Progenitor cell of endocrine pancreas (in vitro differentiated cells): Measurements from ENCODE around the gene GUCY1A1. TPM values are rescaled to one million over a fixed set of nuclear protein-coding genes. Genes with fewer than 3 reads are reported as not detected.

ENCODE experiments used
- DNase-seq: peaks from one replicate; pipeline ENCODE4 v3.0.0; 2021; ENCODE audit warnings: low spot score; ENCODE audit not compliant: unreplicated experiment
- H3K27ac Mint-ChIP-seq: 2 replicates; pipeline ENCODE4 v1.8.0; 2021; ENCODE audit warnings: mild to moderate bottlenecking, moderate library complexity, mixed read lengths
- H3K27me3 Mint-ChIP-seq: 2 replicates; pipeline ENCODE4 v1.8.0; 2021; ENCODE audit warnings: mixed read lengths
- H3K36me3 Mint-ChIP-seq: 2 replicates; pipeline ENCODE4 v1.8.0; 2022; ENCODE audit warnings: mixed read lengths; ENCODE audit not compliant: insufficient read depth
- H3K4me1 Mint-ChIP-seq: 2 replicates; pipeline ENCODE4 v1.8.0; 2021; ENCODE audit warnings: low read depth, mixed read lengths
- H3K4me3 Mint-ChIP-seq: 2 replicates; pipeline ENCODE4 v1.8.0; 2021; ENCODE audit warnings: low read depth, mild to moderate bottlenecking, moderate library complexity, mixed read lengths
- H3K9me3 Mint-ChIP-seq: 2 replicates; pipeline ENCODE4 v1.8.0; 2021; ENCODE audit warnings: low read depth, mixed read lengths
- long read RNA-seq: library from polyadenylated mRNA; unstranded; transcript quantifications from one replicate; pipeline ENCODE4 v2.0.0, GENCODE V29; 2020
- total RNA-seq: library from RNA; stranded (reverse); gene quantifications from 2 replicates; pipeline ENCODE4 v1.2.1, GENCODE V29; 2021
- TF ChIP-seq, protein P1 (sequence below): fragments of 200-600 bp; sonication (generic); IDR thresholded peaks from one replicate; pipeline ENCODE4 v1.5.0; 2021; ENCODE audit warnings: antibody characterized with exemption, mild to moderate bottlenecking; ENCODE audit not compliant: unreplicated experiment

Gene GUCY1A1, protein sequence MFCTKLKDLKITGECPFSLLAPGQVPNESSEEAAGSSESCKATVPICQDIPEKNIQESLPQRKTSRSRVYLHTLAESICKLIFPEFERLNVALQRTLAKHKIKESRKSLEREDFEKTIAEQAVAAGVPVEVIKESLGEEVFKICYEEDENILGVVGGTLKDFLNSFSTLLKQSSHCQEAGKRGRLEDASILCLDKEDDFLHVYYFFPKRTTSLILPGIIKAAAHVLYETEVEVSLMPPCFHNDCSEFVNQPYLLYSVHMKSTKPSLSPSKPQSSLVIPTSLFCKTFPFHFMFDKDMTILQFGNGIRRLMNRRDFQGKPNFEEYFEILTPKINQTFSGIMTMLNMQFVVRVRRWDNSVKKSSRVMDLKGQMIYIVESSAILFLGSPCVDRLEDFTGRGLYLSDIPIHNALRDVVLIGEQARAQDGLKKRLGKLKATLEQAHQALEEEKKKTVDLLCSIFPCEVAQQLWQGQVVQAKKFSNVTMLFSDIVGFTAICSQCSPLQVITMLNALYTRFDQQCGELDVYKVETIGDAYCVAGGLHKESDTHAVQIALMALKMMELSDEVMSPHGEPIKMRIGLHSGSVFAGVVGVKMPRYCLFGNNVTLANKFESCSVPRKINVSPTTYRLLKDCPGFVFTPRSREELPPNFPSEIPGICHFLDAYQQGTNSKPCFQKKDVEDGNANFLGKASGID
- 4.0 and 4.7 TPM in 2 replicates for total RNA-seq
- long read RNA-seq, full-length matches to known transcripts: 12 of 24 reads
- long read RNA-seq, partial matches to known transcripts: 7 of 24 reads
- long read RNA-seq, other reads (novel, unspliced or antisense): 5 of 24 reads

DNA sequence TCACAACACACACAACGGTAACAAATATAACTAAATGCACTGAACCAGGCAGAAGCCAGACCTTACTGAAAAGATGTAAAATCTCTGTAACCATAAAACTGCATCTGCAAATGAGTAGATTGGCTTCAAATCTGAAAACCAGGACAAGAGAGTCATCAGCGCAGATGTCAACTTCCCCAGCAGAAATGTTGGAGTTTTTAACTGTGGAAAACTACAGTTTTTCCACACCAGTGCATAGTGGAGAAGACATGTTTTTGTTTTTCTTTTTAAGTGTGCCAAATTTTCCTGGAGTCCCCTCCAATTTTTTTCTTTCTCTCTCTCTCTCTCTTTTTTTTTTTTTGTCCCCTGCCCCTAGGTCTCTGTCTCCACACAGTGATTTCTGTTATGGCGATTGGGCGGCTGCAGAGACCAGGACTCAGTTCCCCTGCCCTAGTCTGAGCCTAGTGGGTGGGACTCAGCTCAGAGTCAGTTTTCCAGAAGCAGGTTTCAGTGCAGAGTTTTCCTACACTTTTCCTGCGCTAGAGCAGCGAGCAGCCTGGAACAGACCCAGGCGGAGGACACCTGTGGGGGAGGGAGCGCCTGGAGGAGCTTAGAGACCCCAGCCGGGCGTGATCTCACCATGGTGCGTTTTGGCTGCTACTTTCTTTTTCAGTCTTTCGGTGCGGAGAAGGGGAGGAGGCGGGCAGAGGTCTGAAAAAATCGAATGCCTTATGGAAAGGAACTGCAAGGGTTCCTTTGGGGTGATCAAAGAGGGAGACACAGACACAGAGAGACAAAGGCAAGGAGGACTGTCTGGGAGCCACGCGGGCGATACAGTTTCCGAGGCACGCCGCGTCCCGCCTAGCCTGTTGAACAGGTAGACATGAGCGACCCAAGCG, at the start of gene GUCY1A1:
GUCY1A1 (plus strand) TSS at position 505 of the 878 bp plus-strand sequence. CDS start 30,020 bp downstream, outside the sequence.
- DNase-seq: peak; percentile 10
- H3K27me3 Mint-ChIP-seq: peaks cover 30% of the 10 kb centered on the region
- H3K4me3 Mint-ChIP-seq: peak within 1 kb of the TSS; percentile 95
- no peaks in the 10 kb centered on the region for H3K9me3 Mint-ChIP-seq
- H3K36me3 Mint-ChIP-seq: peaks cover 2% of the 10 kb centered on the region
- peak within 1 kb of the TSS; percentile 89 for H3K27ac Mint-ChIP-seq
- TF ChIP-seq, protein P1, sequence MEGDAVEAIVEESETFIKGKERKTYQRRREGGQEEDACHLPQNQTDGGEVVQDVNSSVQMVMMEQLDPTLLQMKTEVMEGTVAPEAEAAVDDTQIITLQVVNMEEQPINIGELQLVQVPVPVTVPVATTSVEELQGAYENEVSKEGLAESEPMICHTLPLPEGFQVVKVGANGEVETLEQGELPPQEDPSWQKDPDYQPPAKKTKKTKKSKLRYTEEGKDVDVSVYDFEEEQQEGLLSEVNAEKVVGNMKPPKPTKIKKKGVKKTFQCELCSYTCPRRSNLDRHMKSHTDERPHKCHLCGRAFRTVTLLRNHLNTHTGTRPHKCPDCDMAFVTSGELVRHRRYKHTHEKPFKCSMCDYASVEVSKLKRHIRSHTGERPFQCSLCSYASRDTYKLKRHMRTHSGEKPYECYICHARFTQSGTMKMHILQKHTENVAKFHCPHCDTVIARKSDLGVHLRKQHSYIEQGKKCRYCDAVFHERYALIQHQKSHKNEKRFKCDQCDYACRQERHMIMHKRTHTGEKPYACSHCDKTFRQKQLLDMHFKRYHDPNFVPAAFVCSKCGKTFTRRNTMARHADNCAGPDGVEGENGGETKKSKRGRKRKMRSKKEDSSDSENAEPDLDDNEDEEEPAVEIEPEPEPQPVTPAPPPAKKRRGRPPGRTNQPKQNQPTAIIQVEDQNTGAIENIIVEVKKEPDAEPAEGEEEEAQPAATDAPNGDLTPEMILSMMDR: no peak
- H3K4me1 Mint-ChIP-seq: peaks cover 6% of the 10 kb centered on the region

DNA sequence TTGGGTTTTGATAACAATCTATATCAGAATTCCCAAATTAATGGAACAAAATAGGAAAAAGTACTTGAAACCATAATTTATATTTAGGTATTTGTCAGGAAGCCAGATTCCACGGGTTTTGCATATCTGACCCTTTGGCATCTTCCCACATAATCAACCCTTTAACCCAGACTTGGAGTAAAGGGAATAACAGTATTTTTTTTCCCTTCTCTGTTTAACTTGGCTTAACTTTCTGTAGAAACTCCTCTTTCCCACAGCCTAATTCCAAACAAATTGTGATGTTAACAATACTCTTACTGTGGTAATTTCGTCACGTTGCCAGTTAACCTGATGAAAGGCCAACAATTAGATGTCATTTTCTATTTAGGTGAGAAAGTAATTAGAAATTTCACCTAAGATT, 49.4 kb upstream of the GUCY1A1 start:
- DNase-seq: no peak
- TF ChIP-seq, protein P1: no peak
- Mint-ChIP-seq H3K27me3 (no peaks in the 10 kb centered on the region), H3K9me3 (no peaks in the 10 kb centered on the region), H3K36me3 (no peaks in the 10 kb centered on the region), H3K4me1 (peaks cover 6% of the 10 kb centered on the region), H3K27ac (no peak overlapping the region), H3K4me3 (no peak overlapping the region)

- Mint-ChIP-seq H3K27ac (no peak overlapping the region), H3K27me3 (no peaks in the 10 kb centered on the region), H3K4me1 (peaks cover 6% of the 10 kb centered on the region), H3K36me3 (no peaks in the 10 kb centered on the region), H3K9me3 (no peaks in the 10 kb centered on the region), H3K4me3 (no peak overlapping the region)
- TF ChIP-seq, protein P1: no peak
- DNase-seq: no peak
These were observed 48.3 kb upstream of the GUCY1A1 start for GRCh38 chr4:155618183-155618838.

- Mint-ChIP-seq H3K27ac (no peak overlapping the region), H3K36me3 (no peaks in the 10 kb centered on the region), H3K4me3 (no peak overlapping the region)
These were observed 46.0 kb upstream of the GUCY1A1 start for GRCh38 chr4:155620637-155621036.

More at GRCh38 chr4:155620637-155621036, 46.0 kb upstream of the GUCY1A1 start:
- Mint-ChIP-seq H3K27me3 (no peaks in the 10 kb centered on the region), H3K9me3 (no peaks in the 10 kb centered on the region), H3K4me1 (no peaks in the 10 kb centered on the region)
- TF ChIP-seq, protein P1: no peak
- no peak for DNase-seq
